Measurements from ENCODE around the gene CXCL10. TPM values are rescaled to one million over a fixed set of nuclear protein-coding genes. Genes with fewer than 3 reads are reported as not detected.
"Not testable (repeated sequence)": the region's sequence is repeated elsewhere in the genome, so short reads cannot be mapped to it uniquely, and the experiment has no call there.

CXCL10 gene
- total and polyA plus RNA-seq, 10 donors, result 1.4 to 23.1 (median 7.1) TPM

GRCh38 chr4:76001700-76002099, 21.6 kb downstream of the CXCL10 start:
- no peak overlapping the region for H3K4me3 ChIP-seq
- H3K27me3 ChIP-seq (replicated peaks in 1 of 7), result no peaks in the 10 kb centered on the region
- no peaks in the 10 kb centered on the region for H3K4me1 ChIP-seq
- no peak overlapping the region for H3K27ac ChIP-seq
- H3K9me3 ChIP-seq, result no peaks in the 10 kb centered on the region
- TF ChIP-seq CTCF (IDR thresholded peaks at IDR 0.05 in 8 of 11, conservative IDR thresholded peaks at IDR 0.05 in 3 of 11) (no peak), POLR2AphosphoS5 (IDR thresholded peaks at IDR 0.05) (no peak), POLR2A (IDR thresholded peaks at IDR 0.05) (no peak)
- no peak for DNase-seq
- no peaks in the 10 kb centered on the region for H3K36me3 ChIP-seq
- intact Hi-C loops (cut with DNase I; ENCODE audit: low total_unique reads), result no loop called here
- 53 to 84% (median 72%) methylated on average over 7 of the region's 7 CpGs for WGBS, 5 donors

GRCh38 chr4:76000279-76000678, 23.0 kb downstream of the CXCL10 start:
- 77 to 94% (median 84%) methylated on average over 1 of the region's 1 CpG for WGBS, 5 donors
- intact Hi-C loops (cut with DNase I; ENCODE audit: low total_unique reads), result no loop called here
- H3K27me3 ChIP-seq (replicated peaks in 1 of 7), result no peaks in the 10 kb centered on the region
- H3K9me3 ChIP-seq, result no peaks in the 10 kb centered on the region
- DNase-seq, result no peak
- TF ChIP-seq POLR2AphosphoS5 (IDR thresholded peaks at IDR 0.05) (no peak), CTCF (IDR thresholded peaks at IDR 0.05 in 8 of 11, conservative IDR thresholded peaks at IDR 0.05 in 3 of 11) (no peak), POLR2A (IDR thresholded peaks at IDR 0.05) (no peak)
- no peaks in the 10 kb centered on the region for H3K4me1 ChIP-seq
- no peak overlapping the region for H3K4me3 ChIP-seq
- H3K36me3 ChIP-seq, result no peaks in the 10 kb centered on the region
- no peak overlapping the region for H3K27ac ChIP-seq

GRCh38 chr4:75998525-75999147, 24.7 kb downstream of the CXCL10 start:
- H3K27ac ChIP-seq; H3K36me3 ChIP-seq; H3K4me3 ChIP-seq; H3K27me3 ChIP-seq (replicated peaks in 1 of 7); H3K4me1 ChIP-seq; DNase-seq; H3K9me3 ChIP-seq; intact Hi-C loops (cut with DNase I; ENCODE audit: low total_unique reads): not testable (repeated sequence)
- 69 to 92% (median 82%) methylated on average over 2 of the region's 2 CpGs for WGBS, 5 donors

- Histone ChIP-seq H3K4me1 (no peaks in the 10 kb centered on the region), H3K9me3 (no peaks in the 10 kb centered on the region), H3K4me3 (no peak overlapping the region), H3K36me3 (no peaks in the 10 kb centered on the region), H3K27ac (no peak overlapping the region), H3K27me3 (replicated peaks in 1 of 7) (no peaks in the 10 kb centered on the region)
- intact Hi-C loops (cut with DNase I; ENCODE audit: low total_unique reads), result no loop called here
- DNase-seq, result no peak
- no peak for TF ChIP-seq POLR2A (IDR thresholded peaks at IDR 0.05)
- TF ChIP-seq POLR2AphosphoS5 (IDR thresholded peaks at IDR 0.05), result no peak
- no peak for TF ChIP-seq CTCF (IDR thresholded peaks at IDR 0.05 in 8 of 11, conservative IDR thresholded peaks at IDR 0.05 in 3 of 11)
- WGBS, 5 donors, result 91 to 94% (median 92%) methylated on average over 2 of the region's 2 CpGs
These were observed 25.4 kb downstream of the CXCL10 start for GRCh38 chr4:75997946-75998345.

GRCh38 chr4:75997081-75997480, 26.2 kb downstream of the CXCL10 start:
- H3K4me1 ChIP-seq, result no peaks in the 10 kb centered on the region
- H3K36me3 ChIP-seq, result no peaks in the 10 kb centered on the region
- no peak for TF ChIP-seq CTCF (IDR thresholded peaks at IDR 0.05 in 8 of 11, conservative IDR thresholded peaks at IDR 0.05 in 3 of 11)
- TF ChIP-seq POLR2A (IDR thresholded peaks at IDR 0.05), result no peak
- TF ChIP-seq POLR2AphosphoS5 (IDR thresholded peaks at IDR 0.05), result no peak
- H3K27ac ChIP-seq, result no peak overlapping the region
- 66 to 93% (median 73%) methylated on average over 1 of the region's 1 CpG for WGBS, 5 donors
- H3K27me3 ChIP-seq (replicated peaks in 1 of 7), result no peaks in the 10 kb centered on the region
- no peak for DNase-seq
- no peak overlapping the region for H3K4me3 ChIP-seq
- H3K9me3 ChIP-seq, result no peaks in the 10 kb centered on the region
- intact Hi-C loops (cut with DNase I; ENCODE audit: low total_unique reads), result no loop called here

Data from spleen (tissue), 11 donors.